ENCODE results near the gene ZEB2.
A peak's percentile ranks its signal among the peaks of the same experiment; 100 is the strongest.

DNA sequence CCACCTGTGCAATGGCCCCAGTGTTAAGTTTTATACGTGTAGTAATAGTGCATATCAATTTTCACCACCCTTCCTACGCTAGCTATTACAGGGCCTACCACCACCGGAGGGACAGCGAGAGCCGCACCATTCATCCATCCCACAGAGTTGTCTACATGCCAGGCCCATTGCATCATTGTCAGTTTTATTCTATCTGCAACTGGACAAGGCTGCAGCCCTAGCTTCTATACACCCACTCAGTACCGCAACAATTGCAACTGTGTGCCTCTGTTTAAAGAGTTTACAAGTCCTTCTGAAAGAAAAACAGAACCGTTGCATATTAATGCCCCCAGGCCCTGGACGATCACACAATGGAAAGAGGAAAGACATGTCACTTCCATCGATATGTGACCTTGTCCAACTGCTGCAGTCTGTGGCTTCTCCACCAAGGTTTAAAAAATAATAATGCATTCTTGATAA, 58.6 kb downstream of the ZEB2 start:
- no peak for TF ChIP-seq FOXK2 (IDR thresholded peaks at IDR 0.05)
- TF ChIP-seq SUZ12 (IDR thresholded peaks at IDR 0.05) = no peak
- TF ChIP-seq FOXM1 (IDR thresholded peaks at IDR 0.05; ENCODE audit: borderline replicate concordance) = no peak
- no peak for TF ChIP-seq SP1 (IDR thresholded peaks at IDR 0.05)
- TF ChIP-seq, protein P1, sequence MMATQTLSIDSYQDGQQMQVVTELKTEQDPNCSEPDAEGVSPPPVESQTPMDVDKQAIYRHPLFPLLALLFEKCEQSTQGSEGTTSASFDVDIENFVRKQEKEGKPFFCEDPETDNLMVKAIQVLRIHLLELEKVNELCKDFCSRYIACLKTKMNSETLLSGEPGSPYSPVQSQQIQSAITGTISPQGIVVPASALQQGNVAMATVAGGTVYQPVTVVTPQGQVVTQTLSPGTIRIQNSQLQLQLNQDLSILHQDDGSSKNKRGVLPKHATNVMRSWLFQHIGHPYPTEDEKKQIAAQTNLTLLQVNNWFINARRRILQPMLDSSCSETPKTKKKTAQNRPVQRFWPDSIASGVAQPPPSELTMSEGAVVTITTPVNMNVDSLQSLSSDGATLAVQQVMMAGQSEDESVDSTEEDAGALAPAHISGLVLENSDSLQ (IDR thresholded peaks at IDR 0.05) = peak; percentile 58
- no peak for TF ChIP-seq ELF4 (IDR thresholded peaks at IDR 0.05)
- TF ChIP-seq CTBP1 (IDR thresholded peaks at IDR 0.05; ENCODE audit: borderline replicate concordance) = peak; percentile 91
- no peak for TF ChIP-seq TARDBP (IDR thresholded peaks at IDR 0.05)
- TF ChIP-seq NFRKB (IDR thresholded peaks at IDR 0.05) = no peak

Measured in HEK293T (cell line).